GM15510 (cell line): ENCODE results near the gene HTR4.

ENCODE experiments used
- POLR2A ChIP-seq: IDR thresholded peaks from 3 replicates; pipeline ENCODE4 v1.6.1; 2011; ENCODE audit warnings: borderline replicate concordance; ENCODE audit not compliant: insufficient read length; ENCODE audit errors: extremely low read depth

The HTR4 gene

GRCh38 chr5:148595697-148596096, 58.6 kb downstream of the HTR4 start:
- TF ChIP-seq POLR2A: no peak

- TF ChIP-seq POLR2A: no peak
Observed at GRCh38 chr5:148586796-148587195, 67.5 kb downstream of the HTR4 start.

- TF ChIP-seq POLR2A: no peak
Observed at GRCh38 chr5:148585988-148586387, 68.3 kb downstream of the HTR4 start.

- no peak for TF ChIP-seq POLR2A
Observed at GRCh38 chr5:148584103-148584502, 70.2 kb downstream of the HTR4 start.

GRCh38 chr5:148583421-148583965, 70.8 kb downstream of the HTR4 start:
- TF ChIP-seq POLR2A: no peak

GRCh38 chr5:148574167-148574566, 80.2 kb downstream of the HTR4 start:
- no peak for TF ChIP-seq POLR2A

GRCh38 chr5:148573374-148573773, 81.0 kb downstream of the HTR4 start:
- no peak for TF ChIP-seq POLR2A

GRCh38 chr5:148569948-148570347, 84.4 kb downstream of the HTR4 start:
- no peak for TF ChIP-seq POLR2A

GRCh38 chr5:148565148-148565547, 89.2 kb downstream of the HTR4 start:
- TF ChIP-seq POLR2A: no peak

GRCh38 chr5:148563021-148563420, 91.3 kb downstream of the HTR4 start:
- no peak for TF ChIP-seq POLR2A

GRCh38 chr5:148561801-148562311, 92.5 kb downstream of the HTR4 start:
- TF ChIP-seq POLR2A: no peak

GRCh38 chr5:148559461-148559860, 94.9 kb downstream of the HTR4 start:
- no peak for TF ChIP-seq POLR2A

- TF ChIP-seq POLR2A: no peak
Observed at GRCh38 chr5:148558892-148559291, 95.4 kb downstream of the HTR4 start.

- no peak for TF ChIP-seq POLR2A
Observed at GRCh38 chr5:148556835-148557234, 97.5 kb downstream of the HTR4 start.

GRCh38 chr5:148554621-148555020, 99.7 kb downstream of the HTR4 start:
- TF ChIP-seq POLR2A: no peak

GRCh38 chr5:148543727-148544126, 110.6 kb downstream of the HTR4 start:
- no peak for TF ChIP-seq POLR2A

- no peak for TF ChIP-seq POLR2A
Observed at GRCh38 chr5:148542812-148543211, 111.5 kb downstream of the HTR4 start.
